SK-N-SH (cell line): ENCODE data around the gene PGGHG. TPM values are rescaled to one million over a fixed set of nuclear protein-coding genes. Genes with fewer than 3 reads are reported as not detected.

Experiments
- CTCF ChIA-PET: fragments of 300-600, 350-600 bp; formaldehyde crosslinking; extraction: SDS; loops from one replicate; lab custom pipeline; 2021; lab: Yijun Ruan, JAX
- POLR2A ChIA-PET: fragments of 350-600 bp; sonication (Branson Sonifier 250); formaldehyde crosslinking; extraction: SDS; loops from one replicate; lab custom pipeline; 2020; ENCODE audit warnings: antibody characterized with exemption, inconsistent platforms; lab: Yijun Ruan, JAX
- DNase-seq: peaks from one replicate; pipeline ENCODE4 v3.0.0; 2012
- H2AFZ ChIP-seq: fragments of 200-600 bp; sonication (generic); 2 replicates; pipeline ENCODE4 v1.8.1; 2016; ENCODE audit warnings: antibody characterized with exemption, mild to moderate bottlenecking, low read depth
- H3F3A ChIP-seq: fragments of 200-600 bp; sonication (generic); replicated peaks from 2 replicates; pipeline ENCODE3; 2016; ENCODE audit warnings: antibody characterized with exemption, mild to moderate bottlenecking; ENCODE audit not compliant: insufficient read depth
- H3K27ac ChIP-seq, 2 experiments: fragments of 200-500 bp in 1 of 2; fragments of 200-600 bp in 1 of 2; sonication (Bioruptor generic) in 1 of 2; sonication (generic), shearing (Covaris generic) in 1 of 2; 2 replicates each; pipeline versions ENCODE4 v1.5.1 to v1.6.1; 2014 to 2016; ENCODE audit warnings: low read depth in 2 of 2, inconsistent platforms in 1 of 2, low read length in 1 of 2, mild to moderate bottlenecking in 1 of 2, mixed read lengths in 1 of 2
- H3K27me3 ChIP-seq: fragments of 200-600 bp; sonication (generic), shearing (Covaris generic); 2 replicates; pipeline ENCODE4 v1.6.1; 2016; ENCODE audit warnings: mixed run types; ENCODE audit not compliant: insufficient read depth
- H3K36me3 ChIP-seq, 2 experiments: fragments of 200-500 bp in 1 of 2; fragments of 200-600 bp in 1 of 2; sonication (Bioruptor generic) in 1 of 2; sonication (generic) in 1 of 2; replicated peaks in 1 of 2; 2 replicates each; pipeline versions ENCODE3 to v1.5.1; 2014 to 2016; ENCODE audit warnings: low read length in 1 of 2, mild to moderate bottlenecking in 1 of 2; ENCODE audit not compliant: insufficient read depth in 2 of 2, control insufficient read depth in 1 of 2
- H3K4me1 ChIP-seq, 2 experiments: fragments of 200-500 bp in 1 of 2; fragments of 200-600 bp in 1 of 2; sonication (Bioruptor generic) in 1 of 2; sonication (generic), shearing (Covaris generic) in 1 of 2; 2 replicates each; pipeline versions ENCODE4 v1.5.1 to v1.6.1; 2014 to 2016; ENCODE audit warnings: low read depth in 1 of 2, low read length in 1 of 2, mixed run types in 1 of 2; ENCODE audit not compliant: insufficient read depth in 2 of 2, control insufficient read depth in 1 of 2
- H3K4me2 ChIP-seq: fragments of 200-600 bp; sonication (generic), shearing (Covaris generic); 2 replicates; pipeline ENCODE4 v1.6.1; 2017; ENCODE audit warnings: mixed run types
- H3K4me3 ChIP-seq, 2 experiments: fragments of 200-500 bp in 1 of 2; fragments of 200-600 bp in 1 of 2; sonication (Bioruptor generic) in 1 of 2; sonication (generic), shearing (Covaris generic) in 1 of 2; 2 replicates each; pipeline versions ENCODE4 v1.5.1 to v1.8.1; 2014 to 2016; ENCODE audit warnings: low read depth in 2 of 2, inconsistent platforms in 1 of 2, low read length in 1 of 2, mild to moderate bottlenecking in 1 of 2, mixed read lengths in 1 of 2, moderate library complexity in 1 of 2
- H3K79me2 ChIP-seq: fragments of 200-600 bp; sonication (generic); 2 replicates; pipeline ENCODE4 v1.8.1; 2017; ENCODE audit warnings: mild to moderate bottlenecking; ENCODE audit not compliant: insufficient read depth
- H3K9ac ChIP-seq: fragments of 200-600 bp; sonication (generic); 2 replicates; pipeline ENCODE4 v1.6.1; 2017; ENCODE audit warnings: mixed run types
- H3K9me2 ChIP-seq: fragments of 200-600 bp; sonication (generic); 2 replicates; pipeline ENCODE4 v1.6.1; 2017; ENCODE audit warnings: mixed run types
- H3K9me3 ChIP-seq: fragments of 200-600 bp; sonication (generic); 2 replicates; pipeline ENCODE4 v1.6.1; 2017; ENCODE audit warnings: mixed run types, mild to moderate bottlenecking, moderate library complexity
- H4K20me1 ChIP-seq: fragments of 200-600 bp; sonication (generic); 2 replicates; pipeline ENCODE4 v1.6.1; 2017; ENCODE audit warnings: mild to moderate bottlenecking, mixed run types; ENCODE audit not compliant: insufficient read depth
- GATA2 ChIP-seq: sonication (generic); formaldehyde crosslinking; IDR thresholded peaks from 2 replicates; pipeline ENCODE4 v1.5.0; 2020; ENCODE audit warnings: mild to moderate bottlenecking, missing genetic modification reagents
- IRF3 ChIP-seq: fragments of 150-350 bp; IDR thresholded peaks from 2 replicates; pipeline ENCODE4 v1.6.1; 2016; ENCODE audit warnings: mild to moderate bottlenecking, low read depth, low read length
- JUND ChIP-seq: IDR thresholded peaks from 2 replicates; pipeline ENCODE4 v1.4.0; 2012
- MEF2A ChIP-seq: IDR thresholded peaks from 2 replicates; pipeline ENCODE4 v1.4.0; 2012; ENCODE audit warnings: low read depth, borderline replicate concordance
- RAD21 ChIP-seq: IDR thresholded peaks from 2 replicates; pipeline ENCODE4 v1.6.1; 2012; ENCODE audit warnings: mild to moderate bottlenecking, low read length
- RFX5 ChIP-seq: IDR thresholded peaks from 2 replicates; pipeline ENCODE4 v1.6.1; 2012; ENCODE audit warnings: mild to moderate bottlenecking, improper control_type of control experiment, low read length
- SIN3A ChIP-seq: IDR thresholded peaks from 2 replicates; pipeline ENCODE4 v1.6.1; 2012; ENCODE audit warnings: low read depth, mild to moderate bottlenecking, low read length, moderate library complexity, borderline replicate concordance
- TEAD4 ChIP-seq: IDR thresholded peaks from 2 replicates; pipeline ENCODE4 v1.4.0; 2012; ENCODE audit warnings: mild to moderate bottlenecking, borderline replicate concordance; ENCODE audit not compliant: insufficient read depth
- YY1 ChIP-seq: IDR thresholded peaks from 2 replicates; pipeline ENCODE4 v1.4.0; 2012; ENCODE audit warnings: low read depth, mild to moderate bottlenecking
- WGBS: methylation state at CpG from one replicate; pipeline ENCODE4 v1.1.6; 2017; ENCODE audit warnings: low lambda C conversion rate; 5-methylcytosine and 5-hydroxymethylcytosine counted together
- polyA plus RNA-seq, 3 experiments: library from polyadenylated mRNA; depleted of rRNA; stranded (reverse); fragments of >200 nt; gene quantifications; 2 replicates each; pipeline ENCODE4 v1.2.3, GENCODE V29; 2012
- TF ChIP-seq, protein P1 (sequence below): fragments of 200-600 bp; sonication (generic); IDR thresholded peaks from 2 replicates; pipeline ENCODE4 v1.6.1; 2017; ENCODE audit warnings: antibody characterized with exemption, mild to moderate bottlenecking, moderate library complexity
- TF ChIP-seq, protein P2 (sequence below): IDR thresholded peaks from 2 replicates; pipeline ENCODE4; 2012

PGGHG gene
- polyA plus RNA-seq, 1 of the 3 experiments (the other 2 are of a cell fraction): 19.9 TPM

- Histone ChIP-seq H3K4me1 (peaks cover 0 to 6% of the 10 kb centered on the region in 2 experiments; a peak in 1 of 4 replicates), H3K27me3 (peaks cover 9% of the 10 kb centered on the region; the same call in 1 of the 2 replicates), H3K9me3 (peaks cover 3% of the 10 kb centered on the region), H3K9me2 (no peaks in the 10 kb centered on the region), H3K9ac (no peak overlapping the region), H3F3A (peaks cover 7% of the 10 kb centered on the region), H3K27ac (no peak overlapping the region), H3K4me2 (no peak overlapping the region), H3K79me2 (no peaks in the 10 kb centered on the region), H3K4me3 (no peak overlapping the region), H3K36me3 (no peaks in the 10 kb centered on the region), H2AFZ (no peak overlapping the region), H4K20me1 (no peaks in the 10 kb centered on the region)
- ChIA-PET POLR2A (no interaction called here), CTCF (no interaction called here)
- DNase-seq: no peak
- no CpG with 5 or more reads among the region's 8 CpGs for WGBS
- no peak for TF ChIP-seq IRF3
- TF ChIP-seq, protein P1, sequence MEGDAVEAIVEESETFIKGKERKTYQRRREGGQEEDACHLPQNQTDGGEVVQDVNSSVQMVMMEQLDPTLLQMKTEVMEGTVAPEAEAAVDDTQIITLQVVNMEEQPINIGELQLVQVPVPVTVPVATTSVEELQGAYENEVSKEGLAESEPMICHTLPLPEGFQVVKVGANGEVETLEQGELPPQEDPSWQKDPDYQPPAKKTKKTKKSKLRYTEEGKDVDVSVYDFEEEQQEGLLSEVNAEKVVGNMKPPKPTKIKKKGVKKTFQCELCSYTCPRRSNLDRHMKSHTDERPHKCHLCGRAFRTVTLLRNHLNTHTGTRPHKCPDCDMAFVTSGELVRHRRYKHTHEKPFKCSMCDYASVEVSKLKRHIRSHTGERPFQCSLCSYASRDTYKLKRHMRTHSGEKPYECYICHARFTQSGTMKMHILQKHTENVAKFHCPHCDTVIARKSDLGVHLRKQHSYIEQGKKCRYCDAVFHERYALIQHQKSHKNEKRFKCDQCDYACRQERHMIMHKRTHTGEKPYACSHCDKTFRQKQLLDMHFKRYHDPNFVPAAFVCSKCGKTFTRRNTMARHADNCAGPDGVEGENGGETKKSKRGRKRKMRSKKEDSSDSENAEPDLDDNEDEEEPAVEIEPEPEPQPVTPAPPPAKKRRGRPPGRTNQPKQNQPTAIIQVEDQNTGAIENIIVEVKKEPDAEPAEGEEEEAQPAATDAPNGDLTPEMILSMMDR: no peak
- TF ChIP-seq RAD21: no peak
- TF ChIP-seq JUND: no peak
- no peak for TF ChIP-seq TEAD4
- TF ChIP-seq, protein P2, sequence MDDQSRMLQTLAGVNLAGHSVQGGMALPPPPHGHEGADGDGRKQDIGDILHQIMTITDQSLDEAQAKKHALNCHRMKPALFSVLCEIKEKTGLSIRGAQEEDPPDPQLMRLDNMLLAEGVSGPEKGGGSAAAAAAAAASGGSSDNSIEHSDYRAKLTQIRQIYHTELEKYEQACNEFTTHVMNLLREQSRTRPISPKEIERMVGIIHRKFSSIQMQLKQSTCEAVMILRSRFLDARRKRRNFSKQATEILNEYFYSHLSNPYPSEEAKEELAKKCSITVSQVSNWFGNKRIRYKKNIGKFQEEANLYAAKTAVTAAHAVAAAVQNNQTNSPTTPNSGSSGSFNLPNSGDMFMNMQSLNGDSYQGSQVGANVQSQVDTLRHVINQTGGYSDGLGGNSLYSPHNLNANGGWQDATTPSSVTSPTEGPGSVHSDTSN: no peak
- no peak for TF ChIP-seq RFX5
- no peak for TF ChIP-seq YY1
- TF ChIP-seq GATA2 (CRISPR knock-in tag): no peak
- TF ChIP-seq MEF2A: no peak
These were observed 17.6 kb upstream of the PGGHG start for GRCh38 chr11:271319-271715.

GRCh38 chr11:272195-272930 is 16.6 kb upstream of the PGGHG start:
- Histone ChIP-seq H3K9me3 (peaks cover 4% of the 10 kb centered on the region), H3K27me3 (peaks cover 9% of the 10 kb centered on the region; the same call in 1 of the 2 replicates), H3K79me2 (no peaks in the 10 kb centered on the region), H3K4me1 (peaks cover 0 to 6% of the 10 kb centered on the region in 2 experiments; a peak in 1 of 4 replicates), H3K4me2 (no peak overlapping the region), H3K36me3 (no peaks in the 10 kb centered on the region), H4K20me1 (no peaks in the 10 kb centered on the region), H3K4me3 (no peak overlapping the region), H3K9ac (no peak overlapping the region), H3K9me2 (no peaks in the 10 kb centered on the region), H3F3A (no peaks in the 10 kb centered on the region), H3K27ac (no peak overlapping the region), H2AFZ (no peak overlapping the region)
- POLR2A ChIA-PET: no interaction called here
- no peak for TF ChIP-seq SIN3A
- DNase-seq: no peak
- CTCF ChIA-PET: no interaction called here
- 47% methylated on average over 16 of the region's 22 CpGs for WGBS
